Tibial nerve (tissue), 3 donors: Measurements from ENCODE around the gene ZNF892.

ENCODE experiments used
- CTCF ChIP-seq, 5 experiments: fragments of 200-600 bp in 3 of 5; fragments of 450-650 bp in 2 of 5; sonication (generic) in 3 of 5; IDR thresholded peaks; one replicate each; pipeline ENCODE4 v1.5.1; 2016 to 2019; ENCODE audit warnings: antibody characterized with exemption in 5 of 5, mild to moderate bottlenecking in 3 of 5, moderate library complexity in 2 of 5
- POLR2A ChIP-seq, 2 donors: fragments of 450-650 bp; IDR thresholded peaks; one replicate each; pipeline ENCODE4 v1.6.1; 2017; ENCODE audit warnings: antibody characterized with exemption in 2 of 2, mild to moderate bottlenecking in 2 of 2, moderate library complexity in 2 of 2

DNA sequence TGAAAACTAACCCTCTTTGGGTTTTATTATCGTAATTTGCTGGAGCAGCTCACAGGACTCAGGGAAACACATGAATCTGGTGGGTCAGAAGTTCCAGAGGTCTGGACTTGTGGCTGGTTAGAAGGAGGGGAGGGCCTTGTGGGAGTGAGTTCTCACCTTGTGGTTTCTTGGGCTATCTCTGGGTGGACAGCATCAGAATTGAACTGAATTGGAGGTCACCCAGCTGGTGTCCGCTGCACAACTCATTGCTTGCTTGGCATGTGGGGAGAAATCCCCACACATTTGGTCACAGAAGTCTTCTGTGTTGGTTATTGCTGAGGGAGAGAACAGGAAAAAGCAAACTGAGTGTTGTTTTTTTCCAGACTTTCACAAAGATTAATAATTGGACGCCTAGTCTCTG lies 27.5 kb downstream of the ZNF892 start:
- TF ChIP-seq POLR2A (IDR thresholded peaks at IDR 0.05) (no peak), CTCF (IDR thresholded peaks at IDR 0.05) (no peak)
